H1 (cell line): ENCODE measurements around the gene UROC1. TPM values are rescaled to one million over a fixed set of nuclear protein-coding genes. Genes with fewer than 3 reads are reported as not detected.

Experiments
- CTCF ChIA-PET: fragments of 300-600 bp; sonication (Branson Sonifier 250); formaldehyde crosslinking; loops from one replicate; lab custom pipeline; 2021; ENCODE audit not compliant: partially characterized antibody; lab: Charles Lee
- POLR2A ChIA-PET: fragments of 300-600 bp; sonication (Branson Sonifier 250); formaldehyde crosslinking; loops from one replicate; lab custom pipeline; 2021; ENCODE audit warnings: inconsistent platforms; ENCODE audit not compliant: partially characterized antibody; lab: Charles Lee
- DNase-seq, 2 experiments: peaks; one replicate each; pipeline versions ENCODE4 v3.0.0 to v3.0.0-alpha.2; 2010 to 2022; ENCODE audit warnings: low spot score in 2 of 2, low read depth in 1 of 2, mixed read lengths in 1 of 2
- FAIRE-seq: peaks from 2 replicates; lab custom pipeline; 2011; peaks lifted over from hg19 to GRCh38; lab: Jason Lieb, UNC
- H2AFZ ChIP-seq: 2 replicates; pipeline ENCODE4 v1.8.1; 2012; ENCODE audit warnings: low read length, inconsistent platforms
- H2AK5ac ChIP-seq: 2 replicates; pipeline ENCODE4 v1.6.1; 2013; ENCODE audit warnings: low read depth, low read length
- H2BK120ac ChIP-seq: replicated peaks from 2 replicates; pipeline ENCODE3; 2013; ENCODE audit warnings: low read depth, low read length, inconsistent platforms
- H2BK12ac ChIP-seq: 2 replicates; pipeline ENCODE4 v1.6.1; 2013; ENCODE audit warnings: low read depth, low read length
- H2BK15ac ChIP-seq: 2 replicates; pipeline ENCODE4 v1.6.1; 2013; ENCODE audit warnings: low read length
- H2BK20ac ChIP-seq: 2 replicates; pipeline ENCODE4 v1.6.1; 2013; ENCODE audit warnings: low read length
- H2BK5ac ChIP-seq: 2 replicates; pipeline ENCODE4 v1.6.1; 2013; ENCODE audit warnings: low read depth, low read length
- H3K14ac ChIP-seq: 2 replicates; pipeline ENCODE4 v1.6.1; 2013; ENCODE audit warnings: inconsistent platforms; ENCODE audit not compliant: insufficient read length
- H3K18ac ChIP-seq: 2 replicates; pipeline ENCODE4 v1.6.1; 2013; ENCODE audit warnings: low read length; ENCODE audit errors: extremely low read depth
- H3K23ac ChIP-seq: 2 replicates; pipeline ENCODE4 v1.6.1; 2013; ENCODE audit warnings: inconsistent platforms; ENCODE audit not compliant: insufficient read length
- H3K23me2 ChIP-seq: 2 replicates; pipeline ENCODE4 v1.6.1; 2013; ENCODE audit warnings: low read depth, low read length
- H3K27ac ChIP-seq: 2 replicates; pipeline ENCODE4 v1.6.1; 2011; ENCODE audit warnings: low read depth, low read length, inconsistent platforms
- H3K27me3 ChIP-seq, 4 experiments: replicated peaks in 1 of 4; 1 replicate in 1 of 4; 2 replicates in 3 of 4; pipeline versions ENCODE4 v1.6.1 to v1.8.1; 2011 to 2013; ENCODE audit warnings: low read length in 3 of 4, mild to moderate bottlenecking in 3 of 4, inconsistent platforms in 2 of 4, mixed read lengths in 2 of 4, moderate library complexity in 1 of 4; ENCODE audit not compliant: control insufficient read depth in 3 of 4, insufficient read depth in 3 of 4; ENCODE audit errors: extremely low read depth in 1 of 4
- H3K36me3 ChIP-seq, 4 experiments: 2 replicates each; pipeline versions ENCODE4 v1.6.1 to v1.8.1; 2011 to 2013; ENCODE audit warnings: mild to moderate bottlenecking in 4 of 4, low read length in 3 of 4, moderate library complexity in 2 of 4, control low read depth in 1 of 4, inconsistent platforms in 1 of 4; ENCODE audit not compliant: insufficient read depth in 4 of 4, control insufficient read depth in 2 of 4
- H3K4ac ChIP-seq: replicated peaks from 2 replicates; pipeline ENCODE3; 2013; ENCODE audit warnings: low read length, low read depth, mixed read lengths, inconsistent platforms; ENCODE audit not compliant: insufficient read length
- H3K4me1 ChIP-seq, 4 experiments: replicated peaks in 1 of 4; 1 replicate in 1 of 4; 2 replicates in 3 of 4; pipeline versions ENCODE4 v1.6.1 to v1.8.1; 2011 to 2013; ENCODE audit warnings: low read length in 3 of 4, inconsistent platforms in 2 of 4, mixed read lengths in 1 of 4; ENCODE audit not compliant: insufficient read depth in 4 of 4, control insufficient read depth in 3 of 4
- H3K4me2 ChIP-seq, 2 experiments: 2 replicates each; pipeline versions ENCODE4 v1.6.1 to v1.8.1; 2011 to 2013; ENCODE audit warnings: low read depth in 2 of 2, low read length in 2 of 2, control low read depth in 1 of 2, inconsistent platforms in 1 of 2, mild to moderate bottlenecking in 1 of 2; ENCODE audit not compliant: insufficient read depth in 1 of 2
- H3K4me3 ChIP-seq, 4 experiments: fragments of 200-600, 300-600 bp in 1 of 4; sonication (generic), shearing (Covaris generic), sonication (Bioruptor Twin) in 1 of 4; 2 replicates each; pipeline versions ENCODE4 v1.5.1 to v1.8.1; 2011 to 2016; ENCODE audit warnings: low read length in 4 of 4, low read depth in 3 of 4, control low read depth in 2 of 4, inconsistent platforms in 2 of 4, mild to moderate bottlenecking in 2 of 4, mixed read lengths in 1 of 4, moderate library complexity in 1 of 4; ENCODE audit not compliant: insufficient read depth in 2 of 4; ENCODE audit errors: extremely low read depth in 1 of 4
- H3K56ac ChIP-seq: replicated peaks from 2 replicates; pipeline ENCODE3; 2013; ENCODE audit warnings: low read depth, mild to moderate bottlenecking, mixed read lengths, low read length, inconsistent platforms; ENCODE audit not compliant: insufficient read length
- H3K79me1 ChIP-seq: 2 replicates; pipeline ENCODE4 v1.6.1; 2013; ENCODE audit warnings: low read depth, low read length, control low read depth
- H3K79me2 ChIP-seq, 2 experiments: 2 replicates each; pipeline versions ENCODE4 v1.6.1 to v1.8.1; 2012 to 2013; ENCODE audit warnings: low read length in 2 of 2, mild to moderate bottlenecking in 2 of 2, inconsistent platforms in 1 of 2; ENCODE audit not compliant: insufficient read depth in 2 of 2, control insufficient read depth in 1 of 2
- H3K9ac ChIP-seq, 4 experiments: replicated peaks in 1 of 4; 1 replicate in 1 of 4; 2 replicates in 3 of 4; pipeline versions ENCODE4 v1.6.1 to v1.8.1; 2011 to 2013; ENCODE audit warnings: low read depth in 3 of 4, low read length in 3 of 4, control low read depth in 2 of 4, mild to moderate bottlenecking in 2 of 4, moderate library complexity in 2 of 4, inconsistent platforms in 1 of 4; ENCODE audit errors: extremely low read depth in 1 of 4
- H3K9me3 ChIP-seq, 2 experiments: 2 replicates each; pipeline versions ENCODE4 v1.6.1 to v1.8.1; 2012 to 2013; ENCODE audit warnings: mild to moderate bottlenecking in 2 of 2, moderate library complexity in 2 of 2, control low read depth in 1 of 2, inconsistent platforms in 1 of 2, low read depth in 1 of 2, low read length in 1 of 2, mixed read lengths in 1 of 2; ENCODE audit not compliant: insufficient read depth in 2 of 2
- H4K20me1 ChIP-seq, 2 experiments: replicated peaks in 1 of 2; 2 replicates each; pipeline versions ENCODE3 to v1.8.1; 2011 to 2013; ENCODE audit warnings: inconsistent platforms in 2 of 2, low read length in 2 of 2, mild to moderate bottlenecking in 1 of 2; ENCODE audit not compliant: insufficient read depth in 2 of 2, control insufficient read depth in 1 of 2
- H4K5ac ChIP-seq: 2 replicates; pipeline ENCODE4 v1.6.1; 2013; ENCODE audit warnings: low read length, low read depth, mixed read lengths, inconsistent platforms; ENCODE audit not compliant: insufficient read length
- H4K8ac ChIP-seq: 2 replicates; pipeline ENCODE4 v1.8.0; 2013; ENCODE audit warnings: mild to moderate bottlenecking, moderate library complexity, low read length, inconsistent platforms; ENCODE audit not compliant: insufficient read depth; ENCODE audit errors: extremely low read depth
- H4K91ac ChIP-seq: replicated peaks from 2 replicates; pipeline ENCODE3; 2013; ENCODE audit warnings: low read length, mixed read lengths, inconsistent platforms; ENCODE audit not compliant: insufficient read length
- CBX5 ChIP-seq: fragments of 300-800, 300-1000 bp; sonication (generic); IDR thresholded peaks from 2 replicates; pipeline ENCODE4 v1.7.1; 2016; ENCODE audit warnings: antibody characterized with exemption, low read length, low read depth
- POU5F1 ChIP-seq: IDR thresholded peaks from 2 replicates; pipeline ENCODE4 v1.6.1; 2011; ENCODE audit warnings: low read depth, mild to moderate bottlenecking, low read length, moderate library complexity
- SIRT6 ChIP-seq: IDR thresholded peaks from one replicate; pipeline ENCODE4 v1.7.1; 2012; ENCODE audit warnings: low read length, inconsistent platforms
- WGBS, 2 experiments: shearing (Covaris generic) in 1 of 2; methylation state at CpG; one replicate each; pipeline versions ENCODE4 v1.1.6 to v1.1.7; 2013 to 2015; ENCODE audit warnings: low lambda C conversion rate in 2 of 2, mixed read lengths in 2 of 2, inconsistent platforms in 1 of 2, low coverage in 1 of 2, missing lambda C conversion rate in 1 of 2; ENCODE audit not compliant: insufficient replicate concordance in 2 of 2, insufficient coverage in 1 of 2, insufficient read length in 1 of 2; ENCODE audit errors: extremely low coverage in 1 of 2, missing lambda C conversion rate in 1 of 2; 5-methylcytosine and 5-hydroxymethylcytosine counted together
- polyA plus RNA-seq, 7 experiments: library from polyadenylated mRNA; depleted of rRNA in 3 of 7; stranded (reverse) in 5 of 7; unstranded in 2 of 7; fragments of >200 nt in 5 of 7; fragments of 200-250 nt in 2 of 7; gene quantifications; 1 replicate in 5 of 7; 2 replicates in 1 of 7; 4 replicates in 1 of 7; pipeline versions ENCODE4 v1.2.1 to v1.2.3, GENCODE V29; 2011 to 2013; ENCODE audit warnings: missing spikeins in 2 of 7, mixed read lengths in 2 of 7
- total RNA-seq: library from RNA; stranded (reverse); fragmentation: NEBNext Ultra II Directional; extraction: Animal tissue kit (Norgen Biotek cat#: 25700); gene quantifications from 2 replicates; pipeline ENCODE4 v1.2.1, GENCODE V29; 2021
- TF ChIP-seq, protein P1 (sequence below), 3 experiments: IDR thresholded peaks; 1 replicate in 2 of 3; 2 replicates in 1 of 3; pipeline versions ENCODE4 v1.5.1 to v1.6.1; 2011; ENCODE audit warnings: low read length in 3 of 3, mild to moderate bottlenecking in 3 of 3, inconsistent platforms in 2 of 3, low read depth in 1 of 3, moderate library complexity in 1 of 3; ENCODE audit not compliant: insufficient read depth in 1 of 3; ENCODE audit errors: control extremely low read depth in 1 of 3

The UROC1 gene
- total and polyA plus RNA-seq, 2 of the 8 experiments (the other 6 are each of a cell fraction or from before 2014, with no cell fraction given), result 0.03 TPM; not detected in 1

DNA sequence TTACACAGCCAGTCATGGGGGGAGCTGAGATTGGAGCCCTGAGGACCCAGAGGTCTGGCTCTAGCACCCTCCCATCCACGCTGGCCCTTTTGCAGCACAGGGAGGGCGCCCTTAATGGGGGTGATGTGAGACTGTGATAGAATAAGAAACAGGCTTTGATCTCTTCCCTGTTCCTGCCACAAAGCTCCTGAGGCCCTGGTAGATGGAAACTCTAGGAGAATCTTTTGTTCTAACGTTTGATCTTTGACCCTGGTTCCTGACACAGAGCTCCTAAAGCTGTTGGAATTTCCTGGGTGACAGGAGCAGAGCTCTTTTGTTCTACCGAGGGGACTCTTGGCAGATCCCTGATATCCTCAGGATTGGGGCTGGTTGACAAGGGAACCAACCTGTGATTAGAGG is 1.2 kb upstream of the UROC1 start:
- Histone ChIP-seq H3K79me1 (no peaks in the 10 kb centered on the region), H2BK12ac (no peak overlapping the region), H2BK120ac (no peak overlapping the region), H4K5ac (no peak overlapping the region), H3K9ac (no peak overlapping the region), H3K79me2 (no peaks in the 10 kb centered on the region), H2BK5ac (no peak overlapping the region), H4K8ac (no peak overlapping the region), H3K4ac (no peak overlapping the region), H3K4me3 (no peak overlapping the region), H2BK20ac (no peak overlapping the region), H3K27ac (no peak overlapping the region), H3K23ac (no peak overlapping the region), H4K91ac (no peak overlapping the region), H2AFZ (no peak overlapping the region), H3K14ac (no peak overlapping the region), H3K4me1 (peaks cover 0 to 6% (median 5%) of the 10 kb centered on the region in 4 experiments; a peak in 5 of 7 replicates), H3K18ac (no peak overlapping the region), H2BK15ac (no peak overlapping the region), H3K56ac (no peak overlapping the region), H3K36me3 (no peaks in the 10 kb centered on the region), H3K23me2 (no peaks in the 10 kb centered on the region; the same call in 1 of the 2 replicates), H4K20me1 (no peaks in the 10 kb centered on the region), H3K27me3 (peaks cover 0 to 11% (median 8%) of the 10 kb centered on the region in 4 experiments; a peak in 5 of 7 replicates), H2AK5ac (no peak overlapping the region), H3K9me3 (no peaks in the 10 kb centered on the region), H3K4me2 (no peak overlapping the region)
- POLR2A ChIA-PET, result no interaction called here
- FAIRE-seq (no peak), DNase-seq (no peak)
- 79% methylated on average over 4 of the region's 4 CpGs; no CpG with 5 or more reads in 1 of the 2 experiments for WGBS, 2 experiments
- TF ChIP-seq CBX5 (no peak), POU5F1 (no peak), SIRT6 (no peak)
- TF ChIP-seq, protein P1, sequence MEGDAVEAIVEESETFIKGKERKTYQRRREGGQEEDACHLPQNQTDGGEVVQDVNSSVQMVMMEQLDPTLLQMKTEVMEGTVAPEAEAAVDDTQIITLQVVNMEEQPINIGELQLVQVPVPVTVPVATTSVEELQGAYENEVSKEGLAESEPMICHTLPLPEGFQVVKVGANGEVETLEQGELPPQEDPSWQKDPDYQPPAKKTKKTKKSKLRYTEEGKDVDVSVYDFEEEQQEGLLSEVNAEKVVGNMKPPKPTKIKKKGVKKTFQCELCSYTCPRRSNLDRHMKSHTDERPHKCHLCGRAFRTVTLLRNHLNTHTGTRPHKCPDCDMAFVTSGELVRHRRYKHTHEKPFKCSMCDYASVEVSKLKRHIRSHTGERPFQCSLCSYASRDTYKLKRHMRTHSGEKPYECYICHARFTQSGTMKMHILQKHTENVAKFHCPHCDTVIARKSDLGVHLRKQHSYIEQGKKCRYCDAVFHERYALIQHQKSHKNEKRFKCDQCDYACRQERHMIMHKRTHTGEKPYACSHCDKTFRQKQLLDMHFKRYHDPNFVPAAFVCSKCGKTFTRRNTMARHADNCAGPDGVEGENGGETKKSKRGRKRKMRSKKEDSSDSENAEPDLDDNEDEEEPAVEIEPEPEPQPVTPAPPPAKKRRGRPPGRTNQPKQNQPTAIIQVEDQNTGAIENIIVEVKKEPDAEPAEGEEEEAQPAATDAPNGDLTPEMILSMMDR (IDR thresholded peaks at IDR 0.05; ENCODE audit: control extremely low read depth in 1 of 3, insufficient read depth in 1 of 3, low read depth in 1 of 3, low read length in 3 of 3), result no peak
- CTCF ChIA-PET, result interaction anchor here (0.6 to 1.2 kb wide), 7 partner anchors 14 to 162 kb away, joined by 3 to 6 read pairs (median 3); no protein-coding TSS in a partner anchor
